Caco-2 (cell line): ENCODE results near the gene OSBP. TPM values are rescaled to one million over a fixed set of nuclear protein-coding genes. Genes with fewer than 3 reads are reported as not detected.

ENCODE experiments used
- Bru-seq: library from RNA; stranded (reverse); fragments of 400-500 nt; gene quantifications from one replicate; lab custom pipeline; 2021; lab: Mats Ljungman, UMichigan
- BruChase-seq, 2 experiments: library from RNA; stranded (reverse); fragments of 400-500 nt; gene quantifications; one replicate each; lab custom pipeline; 2021; lab: Mats Ljungman, UMichigan
- BruUV-seq: library from RNA; stranded (reverse); fragments of 400-500 nt; replicated peaks from 2 replicates; lab custom pipeline; 2021; lab: Mats Ljungman, UMichigan
- CTCF ChIA-PET: fragments of 300-600 bp; sonication (Branson Sonifier 250); formaldehyde crosslinking; loops from one replicate; lab custom pipeline; 2022; ENCODE audit warnings: antibody characterized with exemption; lab: Charles Lee
- POLR2A ChIA-PET: fragments of 300-600 bp; sonication (Branson Sonifier 250); formaldehyde crosslinking; loops from one replicate; lab custom pipeline; 2022; ENCODE audit warnings: antibody characterized with exemption; lab: Charles Lee
- DNase-seq, 2 experiments: peaks; one replicate each; pipeline versions ENCODE4 v3.0.0 to v3.0.0-alpha.2; 2020 to 2022
- H3K27me3 ChIP-seq: replicated peaks from 2 replicates; pipeline ENCODE4 v1.6.0; 2011; ENCODE audit warnings: low read length; ENCODE audit not compliant: control insufficient read depth, insufficient read depth
- H3K36me3 ChIP-seq: 2 replicates; pipeline ENCODE4 v1.5.1; 2011; ENCODE audit warnings: low read length; ENCODE audit not compliant: control insufficient read depth, insufficient read depth
- H3K4me1 ChIP-seq: fragments of 250-450 bp; sonication (Bioruptor Pico); 2 replicates; pipeline ENCODE4 v1.5.1; 2020; ENCODE audit warnings: mild to moderate bottlenecking
- H3K4me3 ChIP-seq: 2 replicates; pipeline ENCODE4 v1.5.1; 2011; ENCODE audit warnings: low read depth, mild to moderate bottlenecking, control low read depth, low read length
- H3K9me3 ChIP-seq: fragments of 250-450 bp; sonication (Bioruptor Pico); 2 replicates; pipeline ENCODE4 v1.5.1; 2020; ENCODE audit warnings: mild to moderate bottlenecking, moderate library complexity
- H3K27ac Mint-ChIP-seq: one replicate; pipeline ENCODE4 v1.8.0; 2022; ENCODE audit warnings: mixed read lengths; ENCODE audit not compliant: unreplicated experiment
- H3K27me3 Mint-ChIP-seq: one replicate; pipeline ENCODE4 v1.8.0; 2022; ENCODE audit warnings: mixed read lengths; ENCODE audit not compliant: insufficient read depth, unreplicated experiment
- H3K36me3 Mint-ChIP-seq: one replicate; pipeline ENCODE4 v1.8.0; 2022; ENCODE audit warnings: mild to moderate bottlenecking, mixed read lengths; ENCODE audit not compliant: insufficient read depth, unreplicated experiment
- H3K4me1 Mint-ChIP-seq: one replicate; pipeline ENCODE4 v1.8.0; 2022; ENCODE audit warnings: low read depth, mixed read lengths; ENCODE audit not compliant: unreplicated experiment
- H3K4me3 Mint-ChIP-seq: one replicate; pipeline ENCODE4 v1.8.0; 2022; ENCODE audit warnings: mild to moderate bottlenecking, moderate library complexity, mixed read lengths; ENCODE audit not compliant: unreplicated experiment
- H3K9me3 Mint-ChIP-seq: one replicate; pipeline ENCODE4 v1.8.0; 2022; ENCODE audit warnings: mixed read lengths; ENCODE audit not compliant: unreplicated experiment
- CTCF ChIP-seq, 2 experiments: fragments of 200-600 bp in 1 of 2; IDR thresholded peaks; 1 replicate in 1 of 2; 2 replicates in 1 of 2; pipeline versions ENCODE4 v1.5.1 to v1.8.0; 2011 to 2022; ENCODE audit warnings: antibody characterized with exemption in 1 of 2, control low read depth in 1 of 2, inconsistent platforms in 1 of 2, low read depth in 1 of 2, low read length in 1 of 2, mild to moderate bottlenecking in 1 of 2, moderate library complexity in 1 of 2; ENCODE audit not compliant: insufficient read depth in 1 of 2, severe bottlenecking in 1 of 2, unreplicated experiment in 1 of 2
- intact Hi-C: fragments of 100-400 bp; cut with micrococcal nuclease; formaldehyde crosslinking; loops from one replicate; pipeline ENCODE4 v1.10.0; 2022; ENCODE audit not compliant: unreplicated experiment
- long read RNA-seq: library from polyadenylated mRNA; stranded (forward); transcript quantifications from one replicate; pipeline ENCODE4 v2.0.0, GENCODE V29; 2022
- total RNA-seq: library from RNA; stranded (reverse); gene quantifications from 2 replicates; pipeline ENCODE4 v1.2.3, GENCODE V29; 2022

OSBP gene
- 64.5 and 67.5 TPM in 2 replicates for total RNA-seq
- Bru-seq, nascent RNA = percentile 91 among the genes with signal in this experiment
- percentile 91 among the genes with signal in this experiment for BruChase-seq, experiment 1, labeled RNA remaining after a 2-hour chase
- BruChase-seq, experiment 2, labeled RNA remaining after a 6-hour chase = percentile 88 among the genes with signal in this experiment
- long read RNA-seq, full-length matches to known transcripts = 132 of 167 reads
- long read RNA-seq, partial matches to known transcripts = 28 of 167 reads
- long read RNA-seq, other reads (novel, unspliced or antisense) = 7 of 167 reads

GRCh38 chr11:59615637-59616395, at the start of gene OSBP:
TSS of gene OSBP (minus strand) at chr11:59615774. CDS start at chr11:59615664, 110 bp downstream.
- Mint-ChIP-seq H3K4me3 (peak within 1 kb of the TSS; percentile 98), H3K4me1 (peaks cover 29% of the 10 kb centered on the region), H3K9me3 (no peaks in the 10 kb centered on the region), H3K27ac (peak within 1 kb of the TSS; percentile 98), H3K36me3 (peaks cover 50% of the 10 kb centered on the region), H3K27me3 (no peaks in the 10 kb centered on the region)
- H3K9me3 ChIP-seq = no peaks in the 10 kb centered on the region
- TF ChIP-seq CTCF (IDR thresholded peaks at IDR 0.05; ENCODE audit: insufficient read depth in 1 of 2, low read depth in 1 of 2, low read length in 1 of 2, severe bottlenecking in 1 of 2, unreplicated experiment in 1 of 2) = no peak
- CTCF ChIA-PET = interaction anchor here (1.2 to 2.3 kb wide), 3 partner anchors 54 to 195 kb away, joined by 3 to 7 read pairs (median 4); partner anchors contain the start of genes MRPL16, PATL1 and STX3
- peak; percentile 99 to 100 for DNase-seq
- H3K4me3 ChIP-seq = peak within 1 kb of the TSS; percentile 92
- intact Hi-C loops = loop anchor here (1.0 to 2.0 kb wide), 7 partner anchors 49 to 472 kb away; partner anchors contain the start of gene PATL1
- H3K4me1 ChIP-seq = peaks cover 29% of the 10 kb centered on the region
- H3K36me3 ChIP-seq = no peaks in the 10 kb centered on the region
- BruUV-seq = no TSS peak
- no peaks in the 10 kb centered on the region for H3K27me3 ChIP-seq
- POLR2A ChIA-PET = interaction anchor here (0.5 to 4.2 kb wide), 12 partner anchors 10 to 457 kb away, joined by 3 to 51 read pairs (median 3); partner anchors contain the start of genes PATL1 and STX3

GRCh38 chr11:59660621-59661020, 45.0 kb upstream of the OSBP start:
- BruUV-seq = no TSS peak
- no peak overlapping the region for H3K27ac Mint-ChIP-seq
- Histone ChIP-seq H3K4me3 (no peak overlapping the region), H3K9me3 (no peaks in the 10 kb centered on the region), H3K4me1 (no peaks in the 10 kb centered on the region), H3K27me3 (no peaks in the 10 kb centered on the region), H3K36me3 (peaks cover 4% of the 10 kb centered on the region)
- intact Hi-C loops = no loop called here
- no peaks in the 10 kb centered on the region for H3K27me3 Mint-ChIP-seq
- POLR2A ChIA-PET = interaction anchor here (0.6 kb wide), 1 partner anchor 9 kb away, joined by 5 read pairs; no protein-coding TSS in a partner anchor
- no peak for DNase-seq
- no peaks in the 10 kb centered on the region for H3K9me3 Mint-ChIP-seq
- CTCF ChIA-PET = no interaction called here
- H3K4me3 Mint-ChIP-seq = no peak overlapping the region
- TF ChIP-seq CTCF (IDR thresholded peaks at IDR 0.05; ENCODE audit: insufficient read depth in 1 of 2, low read depth in 1 of 2, low read length in 1 of 2, severe bottlenecking in 1 of 2, unreplicated experiment in 1 of 2) = no peak
- peaks cover 7% of the 10 kb centered on the region for H3K4me1 Mint-ChIP-seq
- peaks cover 77% of the 10 kb centered on the region for H3K36me3 Mint-ChIP-seq

- H3K4me3 ChIP-seq = no peak overlapping the region
- ChIA-PET POLR2A (no interaction called here), CTCF (no interaction called here)
- intact Hi-C loops = no loop called here
- H3K36me3 ChIP-seq = peaks cover 4% of the 10 kb centered on the region
- H3K4me1 ChIP-seq = no peaks in the 10 kb centered on the region
- no peaks in the 10 kb centered on the region for H3K9me3 ChIP-seq
- H3K4me1 Mint-ChIP-seq = peaks cover 7% of the 10 kb centered on the region
- H3K27me3 ChIP-seq = no peaks in the 10 kb centered on the region
- no peak for TF ChIP-seq CTCF (IDR thresholded peaks at IDR 0.05; ENCODE audit: insufficient read depth in 1 of 2, low read depth in 1 of 2, low read length in 1 of 2, severe bottlenecking in 1 of 2, unreplicated experiment in 1 of 2)
- DNase-seq = no peak
- no peaks in the 10 kb centered on the region for H3K27me3 Mint-ChIP-seq
- BruUV-seq = no TSS peak
- no peaks in the 10 kb centered on the region for H3K9me3 Mint-ChIP-seq
- peaks cover 78% of the 10 kb centered on the region for H3K36me3 Mint-ChIP-seq
- no peak overlapping the region for H3K27ac Mint-ChIP-seq
- H3K4me3 Mint-ChIP-seq = no peak overlapping the region
These were observed 44.4 kb upstream of the OSBP start for GRCh38 chr11:59659981-59660380.
